ENCODE measurements around the gene KANSL2. TPM values are rescaled to one million over a fixed set of nuclear protein-coding genes. Genes with fewer than 3 reads are reported as not detected.
"Not testable (repeated sequence)": the region's sequence is repeated elsewhere in the genome, so short reads cannot be mapped to it uniquely, and the experiment has no call there.

KANSL2 gene
- total RNA-seq, result 58.6 TPM

GRCh38 chr12:48681710-48682532 lies at the start of gene KANSL2:
KANSL2 (minus strand) TSS chr12:48682238; CDS start chr12:48681632, 606 bp downstream.
- peak; percentile 99 for DNase-seq

- DNase-seq, result no peak
These were observed 46.8 kb upstream of the KANSL2 start for GRCh38 chr12:48728807-48729206.

GRCh38 chr12:48720737-48721136 lies 38.7 kb upstream of the KANSL2 start:
- DNase-seq, result not testable (repeated sequence)

GRCh38 chr12:48720171-48720570 lies 38.1 kb upstream of the KANSL2 start:
- DNase-seq, result not testable (repeated sequence)

GRCh38 chr12:48719002-48719401 lies 37.0 kb upstream of the KANSL2 start:
- not testable (repeated sequence) for DNase-seq

GRCh38 chr12:48717252-48717695 lies 35.2 kb upstream of the KANSL2 start:
- DNase-seq, result no peak

- DNase-seq, result peak; percentile 98
These were observed 34.6 kb upstream of the KANSL2 start, which contains the start of gene CCNT1 for GRCh38 chr12:48716493-48717251. CCNT1 (minus strand) TSS chr12:48716707; CDS start chr12:48716675, 32 bp downstream.

GRCh38 chr12:48716168-48716492 lies 34.1 kb upstream of the KANSL2 start:
- DNase-seq, result no peak

GRCh38 chr12:48712209-48712608 lies 30.2 kb upstream of the KANSL2 start:
- no peak for DNase-seq

- not testable (repeated sequence) for DNase-seq
These were observed 16.8 kb upstream of the KANSL2 start for GRCh38 chr12:48698822-48699221.

- DNase-seq, result no peak
These were observed 14.6 kb upstream of the KANSL2 start for GRCh38 chr12:48696626-48697025.

- no peak for DNase-seq
These were observed 13.8 kb upstream of the KANSL2 start for GRCh38 chr12:48695859-48696258.

GRCh38 chr12:48694038-48694437 lies 12.0 kb upstream of the KANSL2 start:
- DNase-seq, result no peak

- DNase-seq, result no peak
These were observed 11.5 kb upstream of the KANSL2 start for GRCh38 chr12:48693572-48693971.

GRCh38 chr12:48691826-48692487 lies 9.9 kb upstream of the KANSL2 start:
- no peak for DNase-seq

GRCh38 chr12:48690990-48691389 lies 9.0 kb upstream of the KANSL2 start:
- no peak for DNase-seq

- no peak for DNase-seq
These were observed 8.4 kb upstream of the KANSL2 start for GRCh38 chr12:48690436-48690835.

GRCh38 chr12:48688836-48689235 lies 6.8 kb upstream of the KANSL2 start:
- DNase-seq, result no peak

- DNase-seq, result no peak
These were observed 5.6 kb upstream of the KANSL2 start for GRCh38 chr12:48687592-48687991.

- DNase-seq, result no peak
These were observed 4.7 kb upstream of the KANSL2 start for GRCh38 chr12:48686615-48687334.

GRCh38 chr12:48686037-48686595 lies 4.1 kb upstream of the KANSL2 start:
- DNase-seq, result no peak

- DNase-seq, result no peak
These were observed 1.5 kb upstream of the KANSL2 start for GRCh38 chr12:48683534-48683933.
